HepG2 (cell line): ENCODE results near the gene FCN3. TPM values are rescaled to one million over a fixed set of nuclear protein-coding genes. Genes with fewer than 3 reads are reported as not detected.

Source experiments
- ESRRA ChIP-seq: sonication (generic); formaldehyde crosslinking; IDR thresholded peaks from 2 replicates; pipeline ENCODE4 v1.5.1; 2020; ENCODE audit warnings: mild to moderate bottlenecking, low read depth, missing genetic modification reagents
- ZHX2 ChIP-seq, 2 experiments: sonication (generic) in 1 of 2; formaldehyde crosslinking in 1 of 2; IDR thresholded peaks; 2 replicates each; pipeline versions ENCODE4 v1.6.1 to v1.9.0; 2014 to 2022; ENCODE audit warnings: antibody characterized with exemption in 1 of 2, borderline replicate concordance in 1 of 2, inconsistent platforms in 1 of 2, low read depth in 1 of 2, missing genetic modification reagents in 1 of 2
- ZMYM2 ChIP-seq: sonication (generic); formaldehyde crosslinking; IDR thresholded peaks from 2 replicates; pipeline ENCODE4 v1.8.0; 2022; ENCODE audit warnings: mild to moderate bottlenecking, missing genetic modification reagents
- ZNF251 ChIP-seq: sonication (generic); formaldehyde crosslinking; IDR thresholded peaks from 2 replicates; pipeline ENCODE4 v1.9.0; 2021; ENCODE audit warnings: mild to moderate bottlenecking, missing genetic modification reagents
- ZNF274 ChIP-seq: sonication (generic); formaldehyde crosslinking; IDR thresholded peaks from 2 replicates; pipeline ENCODE4 v1.5.1; 2020; ENCODE audit warnings: mild to moderate bottlenecking, missing genetic modification reagents
- ZNF598 ChIP-seq: sonication (generic); formaldehyde crosslinking; IDR thresholded peaks from 2 replicates; pipeline ENCODE4 v1.5.1; 2020; ENCODE audit warnings: mild to moderate bottlenecking, missing genetic modification reagents, borderline replicate concordance
- ZNF687 ChIP-seq: sonication (generic); formaldehyde crosslinking; IDR thresholded peaks from 2 replicates; pipeline ENCODE4 v1.5.1; 2020; ENCODE audit warnings: mild to moderate bottlenecking, missing genetic modification reagents, moderate library complexity
- ZNF775 ChIP-seq: sonication (generic); formaldehyde crosslinking; IDR thresholded peaks from 2 replicates; pipeline ENCODE4 v1.4.0; 2020; ENCODE audit warnings: missing genetic modification reagents, mild to moderate bottlenecking, moderate library complexity, borderline replicate concordance
- polyA plus RNA-seq, 8 experiments: library from polyadenylated mRNA; depleted of rRNA in 3 of 8; stranded (reverse) in 7 of 8; unstranded in 1 of 8; fragments of >200 nt; fragmentation: Illumina TruSeq in 4 of 8; extraction: Trizol in 4 of 8; gene quantifications; 2 replicates each; pipeline versions ENCODE4 v1.2.1 to v1.2.3, GENCODE V29; 2011 to 2016; ENCODE audit warnings: low read depth in 4 of 8, missing spikeins in 1 of 8, mixed read lengths in 1 of 8; ENCODE audit not compliant: insufficient read depth in 1 of 8
- total RNA-seq, 5 experiments: library from RNA; depleted of rRNA; stranded (reverse); fragments of >200 nt; fragmentation: Illumina TruSeq; extraction: Trizol; gene quantifications; 2 replicates each; pipeline ENCODE4 v1.2.3, GENCODE V29; 2016; ENCODE audit warnings: low read depth in 1 of 5
- TF ChIP-seq, protein P1 (sequence below): sonication (generic); formaldehyde crosslinking; IDR thresholded peaks from 2 replicates; pipeline ENCODE4 v1.4.0; 2020; ENCODE audit warnings: missing genetic modification reagents
- TF ChIP-seq, protein P2 (sequence below): sonication (generic); formaldehyde crosslinking; IDR thresholded peaks from 2 replicates; pipeline ENCODE4 v1.8.0; 2022; ENCODE audit warnings: missing genetic modification reagents, mild to moderate bottlenecking, inconsistent platforms, borderline replicate concordance

Gene FCN3
- total and polyA plus RNA-seq, 2 of the 13 experiments (the other 11 are each of a cell fraction or from before 2014, with no cell fraction given) = not detected

- TF ChIP-seq ZNF687 (peak; percentile 32; the same call in 1 of the 2 replicates), ZNF598 (CRISPR knock-in tag) (no peak), ESRRA (no peak), ZMYM2 (CRISPR knock-in tag) (no peak), ZNF775 (CRISPR knock-in tag) (no peak), ZNF251 (CRISPR knock-in tag) (no peak), ZNF274 (CRISPR knock-in tag) (no peak), ZHX2 (IDR thresholded peaks at IDR 0.05; ENCODE audit: low read depth) (no peak), ZHX2 (CRISPR knock-in tag; IDR thresholded peaks at IDR 0.05; ENCODE audit: borderline replicate concordance) (no peak)
- TF ChIP-seq, protein P1, sequence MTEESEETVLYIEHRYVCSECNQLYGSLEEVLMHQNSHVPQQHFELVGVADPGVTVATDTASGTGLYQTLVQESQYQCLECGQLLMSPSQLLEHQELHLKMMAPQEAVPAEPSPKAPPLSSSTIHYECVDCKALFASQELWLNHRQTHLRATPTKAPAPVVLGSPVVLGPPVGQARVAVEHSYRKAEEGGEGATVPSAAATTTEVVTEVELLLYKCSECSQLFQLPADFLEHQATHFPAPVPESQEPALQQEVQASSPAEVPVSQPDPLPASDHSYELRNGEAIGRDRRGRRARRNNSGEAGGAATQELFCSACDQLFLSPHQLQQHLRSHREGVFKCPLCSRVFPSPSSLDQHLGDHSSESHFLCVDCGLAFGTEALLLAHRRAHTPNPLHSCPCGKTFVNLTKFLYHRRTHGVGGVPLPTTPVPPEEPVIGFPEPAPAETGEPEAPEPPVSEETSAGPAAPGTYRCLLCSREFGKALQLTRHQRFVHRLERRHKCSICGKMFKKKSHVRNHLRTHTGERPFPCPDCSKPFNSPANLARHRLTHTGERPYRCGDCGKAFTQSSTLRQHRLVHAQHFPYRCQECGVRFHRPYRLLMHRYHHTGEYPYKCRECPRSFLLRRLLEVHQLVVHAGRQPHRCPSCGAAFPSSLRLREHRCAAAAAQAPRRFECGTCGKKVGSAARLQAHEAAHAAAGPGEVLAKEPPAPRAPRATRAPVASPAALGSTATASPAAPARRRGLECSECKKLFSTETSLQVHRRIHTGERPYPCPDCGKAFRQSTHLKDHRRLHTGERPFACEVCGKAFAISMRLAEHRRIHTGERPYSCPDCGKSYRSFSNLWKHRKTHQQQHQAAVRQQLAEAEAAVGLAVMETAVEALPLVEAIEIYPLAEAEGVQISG (CRISPR knock-in tag) = no peak
- TF ChIP-seq, protein P2, sequence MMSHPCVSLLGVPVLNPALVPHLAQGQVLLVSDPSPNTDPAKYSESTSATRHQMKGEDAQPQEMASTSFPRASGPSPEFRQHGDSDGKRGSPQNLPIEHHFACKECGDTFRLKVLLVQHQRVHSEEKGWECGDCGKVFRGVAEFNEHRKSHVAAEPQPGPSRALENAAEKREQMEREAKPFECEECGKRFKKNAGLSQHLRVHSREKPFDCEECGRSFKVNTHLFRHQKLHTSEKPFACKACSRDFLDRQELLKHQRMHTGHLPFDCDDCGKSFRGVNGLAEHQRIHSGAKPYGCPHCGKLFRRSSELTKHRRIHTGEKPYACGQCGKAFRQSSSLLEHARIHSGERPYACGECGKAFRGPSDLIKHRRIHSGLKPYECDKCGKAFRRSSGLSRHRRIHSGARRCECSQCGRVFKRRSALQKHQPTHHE (CRISPR knock-in tag) = no peak
Observed at GRCh38 chr1:27402349-27402754, 27.7 kb upstream of the FCN3 start (continued).
